Bladder microvascular endothelial cell (primary cell): ENCODE data around the gene CYP4Z1. TPM values are rescaled to one million over a fixed set of nuclear protein-coding genes. Genes with fewer than 3 reads are reported as not detected.

ENCODE experiments used
- total RNA-seq: library from RNA; depleted of rRNA; stranded (reverse); fragments of >200 nt; gene quantifications from 2 replicates; pipeline ENCODE4 v1.2.3, GENCODE V29; 2014

The CYP4Z1 gene, protein sequence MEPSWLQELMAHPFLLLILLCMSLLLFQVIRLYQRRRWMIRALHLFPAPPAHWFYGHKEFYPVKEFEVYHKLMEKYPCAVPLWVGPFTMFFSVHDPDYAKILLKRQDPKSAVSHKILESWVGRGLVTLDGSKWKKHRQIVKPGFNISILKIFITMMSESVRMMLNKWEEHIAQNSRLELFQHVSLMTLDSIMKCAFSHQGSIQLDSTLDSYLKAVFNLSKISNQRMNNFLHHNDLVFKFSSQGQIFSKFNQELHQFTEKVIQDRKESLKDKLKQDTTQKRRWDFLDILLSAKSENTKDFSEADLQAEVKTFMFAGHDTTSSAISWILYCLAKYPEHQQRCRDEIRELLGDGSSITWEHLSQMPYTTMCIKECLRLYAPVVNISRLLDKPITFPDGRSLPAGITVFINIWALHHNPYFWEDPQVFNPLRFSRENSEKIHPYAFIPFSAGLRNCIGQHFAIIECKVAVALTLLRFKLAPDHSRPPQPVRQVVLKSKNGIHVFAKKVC
- 0.19 TPM in 1 of 2 replicates, not detected in the other for total RNA-seq

DNA sequence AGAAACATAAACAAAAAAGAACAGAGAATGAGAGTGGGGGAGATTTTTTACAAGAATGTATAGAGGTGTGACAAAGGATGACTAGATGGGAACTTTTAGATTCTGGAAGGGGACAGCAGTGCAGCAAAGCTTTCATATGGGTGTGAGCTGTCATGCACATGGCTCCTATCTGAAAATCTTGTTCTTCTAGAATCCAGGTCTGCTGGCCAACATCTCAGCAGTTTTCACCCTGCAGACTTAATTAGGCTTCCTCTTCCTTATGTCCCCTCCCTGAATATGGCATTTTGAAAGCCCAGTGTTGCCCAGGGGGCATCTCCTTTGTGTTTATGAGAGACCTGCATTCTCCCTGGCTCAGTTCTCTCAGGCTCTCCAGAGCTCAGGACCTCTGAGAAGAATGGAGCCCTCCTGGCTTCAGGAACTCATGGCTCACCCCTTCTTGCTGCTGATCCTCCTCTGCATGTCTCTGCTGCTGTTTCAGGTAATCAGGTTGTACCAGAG, at the start of gene CYP4Z1:
TSS of gene CYP4Z1 (plus strand) at position 135 of the 498 bp plus-strand sequence. CDS start at position 395, 260 bp downstream.

DNA sequence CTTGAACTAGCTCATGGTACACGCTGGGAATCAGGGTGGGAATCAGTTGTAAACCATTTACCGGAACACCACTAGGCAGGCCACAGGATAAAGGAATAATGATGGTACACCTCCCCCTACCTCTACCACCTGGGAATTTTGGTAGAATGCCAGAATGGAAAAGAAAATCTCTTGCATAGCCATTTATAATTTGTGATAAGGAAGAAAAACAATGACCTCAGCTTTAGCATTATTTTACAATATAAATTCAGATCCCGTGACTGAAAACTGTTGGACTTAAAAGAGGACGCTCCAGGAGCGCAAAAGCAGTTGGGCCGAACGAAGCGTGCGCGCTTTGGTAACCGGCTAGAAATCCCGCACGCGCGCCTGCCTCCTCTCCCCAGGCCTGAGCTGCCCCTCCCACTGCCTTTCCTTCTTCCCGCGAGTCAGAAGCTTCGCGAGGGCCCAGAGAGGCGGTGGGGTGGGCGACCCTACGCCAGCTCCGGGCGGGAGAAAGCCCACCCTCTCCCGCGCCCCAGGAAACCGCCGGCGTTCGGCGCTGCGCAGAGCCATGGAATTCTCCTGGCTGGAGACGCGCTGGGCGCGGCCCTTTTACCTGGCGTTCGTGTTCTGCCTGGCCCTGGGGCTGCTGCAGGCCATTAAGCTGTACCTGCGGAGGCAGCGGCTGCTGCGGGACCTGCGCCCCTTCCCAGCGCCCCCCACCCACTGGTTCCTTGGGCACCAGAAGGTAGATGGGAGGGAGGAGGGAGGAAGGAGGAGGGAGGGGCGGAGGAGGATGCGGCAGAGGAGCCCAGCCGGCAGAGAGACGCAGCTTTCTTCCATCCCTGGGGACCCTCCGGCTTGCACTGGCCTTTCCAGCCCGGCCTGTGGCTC, 43.5 kb upstream of the CYP4Z1 start, which contains the start of gene CYP4X1:
TSS of gene CYP4X1 (plus strand) at position 402 of the 873 bp plus-strand sequence. CDS start at position 551, 149 bp downstream.

DNA sequence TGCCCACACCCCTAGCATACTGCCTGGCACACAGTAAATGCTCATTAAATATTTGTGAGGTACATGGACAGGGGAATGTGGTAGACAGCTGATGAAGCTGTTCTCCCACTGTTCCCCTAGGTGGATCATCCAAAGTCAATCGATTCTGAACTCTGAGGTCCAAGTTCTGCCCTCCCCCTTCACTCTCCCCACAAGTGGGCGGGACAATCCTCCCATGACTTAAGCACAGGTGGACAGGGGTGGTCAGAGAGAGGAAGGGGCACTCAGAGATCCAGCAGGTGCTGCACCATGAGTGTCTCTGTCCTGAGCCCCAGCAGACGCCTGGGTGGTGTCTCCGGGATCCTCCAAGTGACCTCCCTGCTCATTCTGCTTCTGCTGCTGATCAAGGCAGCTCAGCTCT, 70.2 kb downstream of the CYP4Z1 start, which contains the start of gene CYP4A22:
TSS of gene CYP4A22 (plus strand) at position 244 of the 400 bp plus-strand sequence. CDS start at position 289, 45 bp downstream.

Other genes starting within 250 kb of the CYP4Z1 start
- not detected in 2 replicates for gene CYP4A11, start 125.8 kb upstream of the CYP4Z1 start, total RNA-seq
- 0.65 and 18.4 TPM in 2 replicates for gene CYP4X1, start 43.6 kb upstream of the CYP4Z1 start, total RNA-seq
- not detected in 2 replicates for gene CYP4A22, start 70.2 kb downstream of the CYP4Z1 start, total RNA-seq
- 0.16 TPM in 1 of 2 replicates, not detected in the other for gene PDZK1IP1, start 122.8 kb downstream of the CYP4Z1 start, total RNA-seq
- gene TAL1, start 165.0 kb downstream of the CYP4Z1 start, total RNA-seq: 22.8 and 47.3 TPM in 2 replicates
- 7.0 and 7.7 TPM in 2 replicates for gene STIL, start 246.9 kb downstream of the CYP4Z1 start, total RNA-seq